K562 (cell line): ENCODE data around the gene KIF1A.

Experiments
- EP300 ChIP-seq: IDR thresholded peaks from 2 replicates; pipeline ENCODE4 v1.6.1; 2012; ENCODE audit warnings: low read length, improper control_type of control experiment
- HMG20A ChIP-seq: fragments of 450-650 bp; formaldehyde crosslinking; conservative IDR thresholded peaks from 2 replicates; pipeline ENCODE4 v1.4.0; 2020; ENCODE audit warnings: mild to moderate bottlenecking, mixed read lengths
- MAX ChIP-seq: sonication (generic); formaldehyde crosslinking; IDR thresholded peaks from 2 replicates; pipeline ENCODE4 v1.9.0; 2022; ENCODE audit warnings: mild to moderate bottlenecking, missing genetic modification reagents
- MCM7 ChIP-seq, 2 experiments: fragments of 450-650 bp; IDR thresholded peaks; 2 replicates each; pipeline ENCODE4 v1.6.1; 2016 to 2018
- POU5F1 ChIP-seq: fragments of 150-350 bp; IDR thresholded peaks from 2 replicates; pipeline ENCODE4 v1.6.1; 2014; ENCODE audit warnings: borderline replicate concordance, low read length, low read depth, mild to moderate bottlenecking; ENCODE audit not compliant: partially characterized antibody
- SMC3 ChIP-seq: conservative IDR thresholded peaks from 2 replicates; pipeline ENCODE4 v1.6.1; 2011; ENCODE audit warnings: low read depth, low read length, improper control_type of control experiment; ENCODE audit not compliant: insufficient read depth
- SPI1 ChIP-seq: IDR thresholded peaks from 2 replicates; pipeline ENCODE4 v1.6.1; 2011; ENCODE audit warnings: low read depth, low read length, control low read depth, borderline replicate concordance
- ZNF76 ChIP-seq: fragments of 250-450 bp; sonication (Bioruptor Pico); IDR thresholded peaks from 2 replicates; pipeline ENCODE4 v1.4.0; 2020; ENCODE audit warnings: mild to moderate bottlenecking, moderate library complexity, borderline replicate concordance
- TF ChIP-seq, protein P1 (sequence below), 3 experiments: IDR thresholded peaks in 2 of 3; conservative IDR thresholded peaks in 1 of 3; 2 replicates each; pipeline ENCODE4 v1.5.1; 2011 to 2012; ENCODE audit warnings: low read length in 3 of 3, mild to moderate bottlenecking in 3 of 3, control low read depth in 2 of 3, improper control_type of control experiment in 1 of 3, inconsistent platforms in 1 of 3, low read depth in 1 of 3, mixed read lengths in 1 of 3, moderate library complexity in 1 of 3; ENCODE audit not compliant: insufficient read depth in 2 of 3

- TF ChIP-seq, protein P1, sequence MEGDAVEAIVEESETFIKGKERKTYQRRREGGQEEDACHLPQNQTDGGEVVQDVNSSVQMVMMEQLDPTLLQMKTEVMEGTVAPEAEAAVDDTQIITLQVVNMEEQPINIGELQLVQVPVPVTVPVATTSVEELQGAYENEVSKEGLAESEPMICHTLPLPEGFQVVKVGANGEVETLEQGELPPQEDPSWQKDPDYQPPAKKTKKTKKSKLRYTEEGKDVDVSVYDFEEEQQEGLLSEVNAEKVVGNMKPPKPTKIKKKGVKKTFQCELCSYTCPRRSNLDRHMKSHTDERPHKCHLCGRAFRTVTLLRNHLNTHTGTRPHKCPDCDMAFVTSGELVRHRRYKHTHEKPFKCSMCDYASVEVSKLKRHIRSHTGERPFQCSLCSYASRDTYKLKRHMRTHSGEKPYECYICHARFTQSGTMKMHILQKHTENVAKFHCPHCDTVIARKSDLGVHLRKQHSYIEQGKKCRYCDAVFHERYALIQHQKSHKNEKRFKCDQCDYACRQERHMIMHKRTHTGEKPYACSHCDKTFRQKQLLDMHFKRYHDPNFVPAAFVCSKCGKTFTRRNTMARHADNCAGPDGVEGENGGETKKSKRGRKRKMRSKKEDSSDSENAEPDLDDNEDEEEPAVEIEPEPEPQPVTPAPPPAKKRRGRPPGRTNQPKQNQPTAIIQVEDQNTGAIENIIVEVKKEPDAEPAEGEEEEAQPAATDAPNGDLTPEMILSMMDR (IDR thresholded peaks at IDR 0.05 in 2 of 3, conservative IDR thresholded peaks at IDR 0.05 in 1 of 3; ENCODE audit: insufficient read depth in 2 of 3, low read depth in 1 of 3, low read length in 3 of 3): no peak
- TF ChIP-seq SMC3: no peak
- no peak for TF ChIP-seq HMG20A (CRISPR knock-in tag)
- no peak for TF ChIP-seq ZNF76 (CRISPR knock-in tag)
- TF ChIP-seq MAX: no peak
- no peak for TF ChIP-seq POU5F1
- no peak for TF ChIP-seq MCM7 (IDR thresholded peaks at IDR 0.05)
- no peak for TF ChIP-seq EP300
- TF ChIP-seq SPI1: no peak
Observed at GRCh38 chr2:240835528-240835927, 15.5 kb upstream of the KIF1A start.
